Lung (tissue), 12 donors: Measurements from ENCODE around the gene RGS3. TPM values are rescaled to one million over a fixed set of nuclear protein-coding genes. Genes with fewer than 3 reads are reported as not detected.

Experiments used
- ATAC-seq: fragments of 200-7000 bp; cut with Tn5 transposase; one replicate; pipeline ENCODE4 v1.9.1; 2020; ENCODE audit warnings: moderate number of reproducible peaks; ENCODE audit not compliant: insufficient read depth, low FRiP score
- DNase-seq, 3 donors: peaks; one replicate each; pipeline ENCODE4 v3.0.0-alpha.2; 2013 to 2017
- H3K27ac ChIP-seq, 2 donors: one replicate each; pipeline ENCODE4 v1.5.1; 2013; ENCODE audit warnings: mild to moderate bottlenecking in 2 of 2, moderate library complexity in 2 of 2, control low read depth in 1 of 2, inconsistent platforms in 1 of 2, low read depth in 1 of 2, low read length in 1 of 2
- H3K27me3 ChIP-seq, 3 donors: one replicate each; pipeline ENCODE4 v1.5.1; 2013; ENCODE audit warnings: low read length in 2 of 3; ENCODE audit not compliant: control insufficient read depth in 3 of 3, insufficient read depth in 3 of 3
- H3K36me3 ChIP-seq, 4 donors: one replicate each; pipeline ENCODE4 v1.5.1; 2013; ENCODE audit warnings: low read length in 4 of 4, mild to moderate bottlenecking in 1 of 4, moderate library complexity in 1 of 4; ENCODE audit not compliant: control insufficient read depth in 4 of 4, insufficient read depth in 4 of 4
- H3K4me1 ChIP-seq, 5 donors: one replicate each; pipeline ENCODE4 v1.5.1; 2013; ENCODE audit warnings: low read length in 5 of 5, mild to moderate bottlenecking in 2 of 5, moderate library complexity in 1 of 5; ENCODE audit not compliant: control insufficient read depth in 5 of 5, insufficient read depth in 5 of 5
- H3K4me3 ChIP-seq: one replicate; pipeline ENCODE4 v1.5.1; 2013; ENCODE audit warnings: mild to moderate bottlenecking, control low read depth, moderate library complexity
- H3K9ac ChIP-seq, 2 donors: one replicate each; pipeline ENCODE4 v1.5.1; 2013; ENCODE audit warnings: low read length in 2 of 2, control low read depth in 1 of 2; ENCODE audit not compliant: insufficient read depth in 1 of 2
- H3K9me3 ChIP-seq, 4 donors: one replicate each; pipeline ENCODE4 v1.5.1; 2013; ENCODE audit warnings: low read length in 3 of 4, mild to moderate bottlenecking in 1 of 4, moderate library complexity in 1 of 4; ENCODE audit not compliant: control insufficient read depth in 4 of 4, insufficient read depth in 3 of 4
- CTCF ChIP-seq: IDR thresholded peaks from 2 replicates; pipeline ENCODE4 v1.5.1; 2012; ENCODE audit warnings: mild to moderate bottlenecking; ENCODE audit errors: control extremely low read depth, extremely low read depth
- WGBS, 2 donors: extraction: QIAGEN DNeasy Blood & Tissue Kit; methylation state at CpG; one replicate each; pipeline ENCODE4 v1.1.7; 2013; 5-methylcytosine and 5-hydroxymethylcytosine counted together
- polyA plus RNA-seq, 2 donors: library from polyadenylated mRNA; stranded (reverse); fragments of 200-250 nt; gene quantifications; one replicate each; pipeline ENCODE4 v1.2.1, GENCODE V29; 2013
- total RNA-seq, 2 donors: library from RNA; depleted of rRNA in 1 of 2; stranded (reverse); fragments of >200 nt in 1 of 2; gene quantifications; one replicate each; pipeline ENCODE4 v1.2.1, GENCODE V29; 2014 to 2021
- donor health status: control.
- donor health status: control.
- donor health status: Bipolar disorder and iron deficiency.
- donor health status: healthy.
- donor health status: DM: yes; HTN: yes; CAD: no.

RGS3 gene
- total and polyA plus RNA-seq, 4 donors: 43.0 to 91.8 (median 73.9) TPM

GRCh38 chr9:113545068-113545467 is 81.5 kb downstream of the RGS3 start:
- Histone ChIP-seq H3K36me3 (peaks cover 0 to 6% (median 0%) of the 10 kb centered on the region in 4 donors), H3K9ac (no peak overlapping the region), H3K27me3 (no peaks in the 10 kb centered on the region), H3K27ac (no peak overlapping the region), H3K9me3 (no peaks in the 10 kb centered on the region), H3K4me3 (no peak overlapping the region), H3K4me1 (peaks cover 5 to 33% (median 21%) of the 10 kb centered on the region in 5 donors)
- ATAC-seq (no peak), DNase-seq (no peak)
- WGBS, 2 donors: 89 to 98% methylated on average over 2 of the region's 2 CpGs
- TF ChIP-seq CTCF: no peak

- Histone ChIP-seq H3K27ac (no peak overlapping the region), H3K9me3 (no peaks in the 10 kb centered on the region), H3K4me1 (peaks cover 5 to 27% (median 15%) of the 10 kb centered on the region in 5 donors), H3K36me3 (peaks cover 0 to 3% (median 0%) of the 10 kb centered on the region in 4 donors), H3K27me3 (no peaks in the 10 kb centered on the region), H3K4me3 (no peak overlapping the region), H3K9ac (no peak overlapping the region)
- ATAC-seq (no peak), DNase-seq (no peak)
- WGBS, 2 donors: 86 to 90% methylated on average over 5 of the region's 5 CpGs
- no peak for TF ChIP-seq CTCF
These were observed 83.0 kb downstream of the RGS3 start for GRCh38 chr9:113546566-113546965.

- no peak overlapping the region for H3K4me3 ChIP-seq
- H3K27me3 ChIP-seq: no peaks in the 10 kb centered on the region
- WGBS, 2 donors: 92 to 93% methylated on average over 5 of the region's 5 CpGs
- H3K9me3 ChIP-seq: no peaks in the 10 kb centered on the region
- no peak for TF ChIP-seq CTCF
- ATAC-seq: no peak
- no peak overlapping the region for H3K9ac ChIP-seq
- H3K4me1 ChIP-seq: peaks cover 5 to 27% (median 15%) of the 10 kb centered on the region in 5 donors
- peaks cover 0 to 2% (median 0%) of the 10 kb centered on the region in 4 donors for H3K36me3 ChIP-seq
- peak overlapping the region in 1 of 2 donors; percentile 83 for H3K27ac ChIP-seq
- DNase-seq: no peak
These were observed 84.0 kb downstream of the RGS3 start for GRCh38 chr9:113547501-113547900.
